ENCODE data around the gene QSER1.

- TF ChIP-seq CBX3 (IDR thresholded peaks at IDR 0.05; ENCODE audit: low read depth) (no peak), ZBTB33 (IDR thresholded peaks at IDR 0.05; ENCODE audit: extremely low read depth, insufficient replicate concordance, low read length) (no peak), REST (IDR thresholded peaks at IDR 0.05; ENCODE audit: low read depth) (no peak), POLR2A (IDR thresholded peaks at IDR 0.05; ENCODE audit: borderline replicate concordance, extremely low read depth, insufficient read depth, insufficient read length) (no peak), ELF1 (IDR thresholded peaks at IDR 0.05; ENCODE audit: borderline replicate concordance, low read depth) (no peak), POLR2AphosphoS5 (IDR thresholded peaks at IDR 0.05; ENCODE audit: low read depth, low read length) (no peak), ZFX (IDR thresholded peaks at IDR 0.05) (no peak), RAD21 (IDR thresholded peaks at IDR 0.05; ENCODE audit: low read depth) (no peak), YY1 (IDR thresholded peaks at IDR 0.05; ENCODE audit: extremely low read depth, insufficient replicate concordance, low read depth, low read length) (no peak), JUND (IDR thresholded peaks at IDR 0.05) (no peak)
- TF ChIP-seq, protein P1, sequence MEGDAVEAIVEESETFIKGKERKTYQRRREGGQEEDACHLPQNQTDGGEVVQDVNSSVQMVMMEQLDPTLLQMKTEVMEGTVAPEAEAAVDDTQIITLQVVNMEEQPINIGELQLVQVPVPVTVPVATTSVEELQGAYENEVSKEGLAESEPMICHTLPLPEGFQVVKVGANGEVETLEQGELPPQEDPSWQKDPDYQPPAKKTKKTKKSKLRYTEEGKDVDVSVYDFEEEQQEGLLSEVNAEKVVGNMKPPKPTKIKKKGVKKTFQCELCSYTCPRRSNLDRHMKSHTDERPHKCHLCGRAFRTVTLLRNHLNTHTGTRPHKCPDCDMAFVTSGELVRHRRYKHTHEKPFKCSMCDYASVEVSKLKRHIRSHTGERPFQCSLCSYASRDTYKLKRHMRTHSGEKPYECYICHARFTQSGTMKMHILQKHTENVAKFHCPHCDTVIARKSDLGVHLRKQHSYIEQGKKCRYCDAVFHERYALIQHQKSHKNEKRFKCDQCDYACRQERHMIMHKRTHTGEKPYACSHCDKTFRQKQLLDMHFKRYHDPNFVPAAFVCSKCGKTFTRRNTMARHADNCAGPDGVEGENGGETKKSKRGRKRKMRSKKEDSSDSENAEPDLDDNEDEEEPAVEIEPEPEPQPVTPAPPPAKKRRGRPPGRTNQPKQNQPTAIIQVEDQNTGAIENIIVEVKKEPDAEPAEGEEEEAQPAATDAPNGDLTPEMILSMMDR (IDR thresholded peaks at IDR 0.05 in 2 of 3, conservative IDR thresholded peaks at IDR 0.05 in 1 of 3; ENCODE audit: borderline replicate concordance in 1 of 3, insufficient read depth in 1 of 3, low read depth in 2 of 3, low read length in 2 of 3): no peak
Observed at GRCh38 chr11:32895471-32895870, 2.9 kb downstream of the QSER1 start.
